GM23248 (cell line): ENCODE measurements around the gene PHACTR2. TPM values are rescaled to one million over a fixed set of nuclear protein-coding genes. Genes with fewer than 3 reads are reported as not detected.

Source experiments
- DNase-seq: peaks from one replicate; pipeline ENCODE4 v3.0.0-alpha.2; 2015
- H2AFZ ChIP-seq: fragments of 200-600 bp; sonication (generic); 2 replicates; pipeline ENCODE4 v1.6.1; 2016; ENCODE audit warnings: antibody characterized with exemption
- H3F3A ChIP-seq: fragments of 200-600 bp; sonication (generic); 2 replicates; pipeline ENCODE4 v1.6.1; 2016; ENCODE audit warnings: mild to moderate bottlenecking, antibody characterized with exemption, mixed run types; ENCODE audit not compliant: insufficient read depth
- H3K27ac ChIP-seq: fragments of 200-600 bp; sonication (generic); 2 replicates; pipeline ENCODE4 v1.5.1; 2016; ENCODE audit warnings: mild to moderate bottlenecking
- H3K27me3 ChIP-seq: fragments of 200-600 bp; sonication (generic); replicated peaks from 2 replicates; pipeline ENCODE4 v1.6.1; 2016; ENCODE audit warnings: mild to moderate bottlenecking; ENCODE audit not compliant: insufficient read depth
- H3K36me3 ChIP-seq: fragments of 200-600 bp; sonication (generic); 2 replicates; pipeline ENCODE4 v1.6.1; 2016; ENCODE audit warnings: low read depth, mild to moderate bottlenecking
- H3K4me1 ChIP-seq: fragments of 200-600 bp; sonication (generic); 2 replicates; pipeline ENCODE4 v1.6.1; 2016; ENCODE audit warnings: mild to moderate bottlenecking; ENCODE audit not compliant: insufficient read depth
- H3K4me2 ChIP-seq: fragments of 200-600 bp; sonication (generic); one replicate; pipeline ENCODE4 v1.6.1; 2016; ENCODE audit warnings: mild to moderate bottlenecking; ENCODE audit not compliant: unreplicated experiment
- H3K4me3 ChIP-seq: fragments of 200-600 bp; sonication (generic); 2 replicates; pipeline ENCODE4 v1.5.1; 2016; ENCODE audit warnings: mild to moderate bottlenecking
- H3K79me2 ChIP-seq: fragments of 200-600 bp; sonication (generic); 2 replicates; pipeline ENCODE4 v1.6.1; 2016; ENCODE audit warnings: mild to moderate bottlenecking; ENCODE audit not compliant: insufficient read depth
- H3K9ac ChIP-seq: fragments of 200-600 bp; sonication (generic); 2 replicates; pipeline ENCODE4 v1.6.1; 2016; ENCODE audit warnings: mild to moderate bottlenecking
- H3K9me2 ChIP-seq: fragments of 200-600 bp; sonication (generic); 2 replicates; pipeline ENCODE4 v1.6.1; 2016; ENCODE audit warnings: mixed run types, mild to moderate bottlenecking, moderate library complexity; ENCODE audit not compliant: insufficient read depth
- H3K9me3 ChIP-seq: fragments of 200-600 bp; sonication (generic); one replicate; pipeline ENCODE4 v1.6.1; 2017; ENCODE audit warnings: low read depth
- H4K20me1 ChIP-seq: fragments of 200-600 bp; sonication (generic); 2 replicates; pipeline ENCODE4 v1.6.0; 2016; ENCODE audit not compliant: insufficient read depth
- EZH2 ChIP-seq: fragments of 200-600 bp; sonication (generic); IDR thresholded peaks from 2 replicates; pipeline ENCODE4 v1.6.1; 2018; ENCODE audit warnings: antibody characterized with exemption, mild to moderate bottlenecking; ENCODE audit not compliant: insufficient read depth, poor library complexity, severe bottlenecking
- EZH2phosphoT487 ChIP-seq: fragments of 200-600 bp; sonication (generic); IDR thresholded peaks from 2 replicates; pipeline ENCODE4 v1.6.1; 2018; ENCODE audit warnings: antibody characterized with exemption, moderate library complexity, mild to moderate bottlenecking, low read depth; ENCODE audit not compliant: insufficient read depth
- WGBS, 2 experiments: methylation state at CpG; one replicate each; pipeline ENCODE4 v1.1.6; 2015 to 2017; ENCODE audit warnings: low lambda C conversion rate in 2 of 2, low coverage in 1 of 2; ENCODE audit errors: missing lambda C conversion rate in 2 of 2; 5-methylcytosine and 5-hydroxymethylcytosine counted together
- in situ Hi-C: fragments of 300-500 bp; cut with MboI; formaldehyde crosslinking; loops from 2 replicates; pipeline ENCODE4 v1.15.0; 2020
- polyA plus RNA-seq: library from polyadenylated mRNA; unstranded; fragments of >200 nt; fragmentation: Nextera tagmentation; extraction: Ambion mirVana; gene quantifications from 2 replicates; pipeline ENCODE4 v1.2.1, GENCODE V29; 2016
- total RNA-seq: library from RNA; depleted of rRNA; stranded (reverse); fragments of >200 nt; shearing (Covaris generic); gene quantifications from 2 replicates; pipeline ENCODE4 v1.2.3, GENCODE V29; 2014

The PHACTR2 gene
- total and polyA plus RNA-seq, 2 experiments from 2014 or later = 39.0 to 39.4 TPM

DNA sequence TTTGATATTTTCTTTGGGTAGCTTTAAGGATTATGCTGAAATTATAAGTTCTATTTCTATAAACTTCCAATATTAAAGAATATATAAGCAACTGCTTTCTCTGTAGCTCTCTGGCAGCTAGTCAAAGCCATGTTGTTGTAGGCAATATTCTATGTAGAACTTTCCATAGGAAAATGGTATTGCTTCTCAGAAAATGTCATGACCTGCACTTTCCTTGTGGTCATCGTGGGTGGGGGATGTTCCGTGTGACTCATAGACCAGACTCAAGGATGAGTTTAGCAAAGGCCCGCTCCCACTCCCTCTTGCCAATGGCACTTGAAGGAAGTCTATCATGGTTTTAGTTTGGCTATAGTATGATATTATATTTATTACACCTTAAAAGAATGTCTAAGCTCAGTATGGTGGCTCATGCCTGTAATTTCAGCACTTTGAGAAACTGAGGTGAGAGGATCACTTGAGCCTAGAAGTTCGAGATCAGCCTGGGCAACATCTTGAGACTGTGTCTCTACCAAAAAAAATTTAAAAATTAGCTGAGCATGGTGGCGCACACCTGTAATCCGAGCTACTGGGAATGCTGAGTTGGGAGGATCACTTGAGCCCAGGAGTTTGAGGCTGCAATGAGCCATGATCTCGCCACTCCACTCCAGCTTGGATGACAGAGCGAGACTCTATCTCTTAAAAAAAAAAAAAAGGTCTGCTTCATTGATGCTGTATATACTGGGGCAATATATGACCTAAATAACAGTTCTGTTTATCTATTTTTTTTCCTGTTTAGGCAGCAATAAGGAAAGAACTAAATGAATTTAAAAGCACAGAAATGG is 128.7 kb downstream of the PHACTR2 start:
- 80 to 83% methylated on average over 8 of the region's 8 CpGs for whole genome bisulfite sequencing, 2 experiments
- no peak overlapping the region for H3K4me3 ChIP-seq
- H3K9me2 ChIP-seq = no peaks in the 10 kb centered on the region
- peak; percentile 66 for DNase-seq
- in situ Hi-C loops = no loop called here
- H3K9ac ChIP-seq = 0 out of 2 replicates have a peak overlapping the region, but pooled peaks have one; percentile 25
- H3K4me2 ChIP-seq = peak overlapping the region; percentile 51
- H3K27ac ChIP-seq = peak overlapping the region; percentile 58
- peaks cover 22% of the 10 kb centered on the region; the same call in 1 of the 2 replicates for H3F3A ChIP-seq
- 0 out of 2 replicates have a peak, but pooled peaks cover 10% of the 10 kb centered on the region for H3K36me3 ChIP-seq
- no peaks in the 10 kb centered on the region for H3K9me3 ChIP-seq
- TF ChIP-seq EZH2phosphoT487 (no peak), EZH2 (no peak)
- H3K27me3 ChIP-seq = no peaks in the 10 kb centered on the region
- H3K79me2 ChIP-seq = no peaks in the 10 kb centered on the region
- H2AFZ ChIP-seq = no peak overlapping the region
- no peaks in the 10 kb centered on the region for H4K20me1 ChIP-seq
- peaks cover 17% of the 10 kb centered on the region for H3K4me1 ChIP-seq

DNA sequence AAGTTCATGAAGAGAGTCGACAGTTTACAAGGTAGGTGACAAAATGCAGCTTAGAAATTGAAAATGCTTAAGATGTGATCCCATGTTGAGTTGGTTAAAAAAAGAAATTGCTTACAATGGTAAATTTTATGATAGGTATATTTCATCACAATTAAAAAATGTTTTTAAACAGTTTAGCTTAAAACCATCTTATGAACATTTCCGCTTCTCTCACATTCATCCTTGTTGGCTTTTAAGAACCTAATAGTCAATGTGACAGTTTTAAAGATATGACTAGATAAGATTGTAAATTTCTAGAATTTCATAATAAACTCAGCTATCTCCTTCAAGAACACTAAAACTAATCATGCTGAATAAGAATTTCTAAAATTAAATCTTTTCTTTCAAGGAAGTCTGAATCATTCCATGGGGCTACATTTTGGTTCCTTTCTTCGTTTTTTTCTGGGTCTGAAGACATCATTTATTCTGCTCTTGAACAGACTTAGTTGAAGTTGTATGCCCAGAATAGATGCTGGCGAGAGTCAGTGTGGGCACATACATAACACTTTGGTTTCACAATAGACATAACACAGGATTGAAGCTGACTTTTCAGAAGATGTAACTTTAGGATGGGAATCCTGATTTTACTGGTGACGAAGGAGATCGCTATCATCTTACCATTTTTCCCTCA is 129.5 kb downstream of the PHACTR2 start:
- Histone ChIP-seq H3K9me3 (no peaks in the 10 kb centered on the region), H3K9ac (no peak overlapping the region), H3K4me1 (peaks cover 17% of the 10 kb centered on the region), H3F3A (peaks cover 22% of the 10 kb centered on the region; the same call in 1 of the 2 replicates), H4K20me1 (no peaks in the 10 kb centered on the region), H3K4me2 (no peak overlapping the region), H2AFZ (no peak overlapping the region), H3K36me3 (0 out of 2 replicates have a peak, but pooled peaks cover 10% of the 10 kb centered on the region), H3K27me3 (no peaks in the 10 kb centered on the region), H3K79me2 (no peaks in the 10 kb centered on the region), H3K9me2 (no peaks in the 10 kb centered on the region), H3K27ac (no peak overlapping the region), H3K4me3 (no peak overlapping the region)
- 95 to 99% methylated on average over 6 of the region's 6 CpGs for WGBS, 2 experiments
- no peak for DNase-seq
- TF ChIP-seq EZH2phosphoT487 (no peak), EZH2 (no peak)
- in situ Hi-C loops = no loop called here

DNA sequence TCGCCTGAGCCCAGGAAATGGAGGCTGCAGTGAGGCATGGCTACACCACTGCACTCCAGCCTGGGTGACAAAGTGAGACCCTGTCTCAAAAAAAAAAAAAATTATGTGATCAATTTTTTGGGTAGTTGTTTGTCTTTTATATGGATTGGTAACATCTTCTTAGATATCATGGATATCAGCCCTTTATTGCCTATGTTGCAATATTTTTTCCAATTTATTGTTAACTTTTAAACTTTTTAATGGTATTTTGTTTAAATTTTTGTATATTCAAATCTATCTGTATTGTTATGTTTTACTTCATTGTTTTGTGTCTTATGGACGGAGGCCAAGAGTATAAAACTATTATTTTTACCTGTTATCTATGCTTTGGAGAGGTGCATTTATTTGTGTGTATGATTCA is 133.0 kb downstream of the PHACTR2 start:
- H3K9me3 ChIP-seq = no peaks in the 10 kb centered on the region
- H4K20me1 ChIP-seq = no peaks in the 10 kb centered on the region
- no peak overlapping the region for H3K4me3 ChIP-seq
- no peaks in the 10 kb centered on the region for H3K27me3 ChIP-seq
- TF ChIP-seq EZH2 (no peak), EZH2phosphoT487 (no peak)
- H3K4me1 ChIP-seq = peaks cover 9% of the 10 kb centered on the region
- H3K9me2 ChIP-seq = no peaks in the 10 kb centered on the region
- no peak overlapping the region for H2AFZ ChIP-seq
- no peaks in the 10 kb centered on the region for H3K79me2 ChIP-seq
- DNase-seq = no peak
- peaks cover 9% of the 10 kb centered on the region; the same call in 1 of the 2 replicates for H3F3A ChIP-seq
- in situ Hi-C loops = no loop called here
- H3K9ac ChIP-seq = no peak overlapping the region
- 97 to 100% methylated on average over 2 of the region's 2 CpGs for WGBS, 2 experiments
- no peak overlapping the region for H3K27ac ChIP-seq
- H3K4me2 ChIP-seq = no peak overlapping the region
- H3K36me3 ChIP-seq = 0 out of 2 replicates have a peak, but pooled peaks cover 10% of the 10 kb centered on the region

DNA sequence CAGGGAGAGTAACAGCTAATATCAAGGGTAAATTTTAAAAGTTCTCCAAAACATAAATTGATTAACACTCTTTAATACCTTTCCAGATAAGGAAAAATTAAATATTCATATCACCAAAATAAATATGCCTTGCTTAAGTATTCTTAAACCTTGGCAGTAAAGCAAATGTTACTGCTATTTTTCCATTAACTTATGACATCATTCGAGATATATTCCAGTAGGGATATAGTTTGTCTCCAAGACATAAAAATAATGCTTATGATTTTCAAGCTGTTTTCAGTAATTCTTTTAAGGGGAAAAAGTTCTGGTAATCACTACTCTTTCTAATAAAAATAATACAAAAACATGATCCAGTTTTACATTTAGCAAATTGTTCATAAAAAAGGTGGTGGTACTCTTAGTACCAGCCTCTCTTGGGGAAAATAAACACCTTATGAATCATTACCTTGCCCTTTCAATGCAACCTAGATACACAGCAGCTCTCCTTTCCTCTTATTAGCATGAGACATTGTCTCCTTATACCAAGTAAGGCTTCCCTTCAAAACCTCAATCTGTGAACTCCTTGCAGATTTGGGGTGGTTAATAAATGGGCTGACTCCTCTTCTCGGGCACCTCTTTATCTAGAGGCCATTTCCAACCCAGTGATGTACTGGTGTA is 133.9 kb downstream of the PHACTR2 start:
- in situ Hi-C loops = no loop called here
- Histone ChIP-seq H3K27ac (no peak overlapping the region), H3F3A (peaks cover 5% of the 10 kb centered on the region; the same call in 1 of the 2 replicates), H3K79me2 (no peaks in the 10 kb centered on the region), H3K4me2 (no peak overlapping the region), H3K36me3 (0 out of 2 replicates have a peak, but pooled peaks cover 10% of the 10 kb centered on the region), H3K9me3 (no peaks in the 10 kb centered on the region), H3K4me3 (no peak overlapping the region), H3K4me1 (peaks cover under 1% of the 10 kb centered on the region; the same call in 1 of the 2 replicates), H2AFZ (no peak overlapping the region), H3K9ac (no peak overlapping the region), H3K27me3 (no peaks in the 10 kb centered on the region), H4K20me1 (no peaks in the 10 kb centered on the region), H3K9me2 (no peaks in the 10 kb centered on the region)
- TF ChIP-seq EZH2 (no peak), EZH2phosphoT487 (no peak)
- WGBS, 2 experiments = 93 to 98% methylated on average over 2 of the region's 2 CpGs
- DNase-seq = no peak
